AG04449 (cell line): ENCODE measurements around the gene FAM83C.
"Not testable (repeated sequence)": the region's sequence is repeated elsewhere in the genome, so short reads cannot be mapped to it uniquely, and the experiment has no call there.

Experiments
- CTCF ChIA-PET: fragments of 350-600 bp; formaldehyde crosslinking; extraction: SDS; loops from one replicate; lab custom pipeline; 2021; ENCODE audit warnings: antibody characterized with exemption; lab: Yijun Ruan, JAX
- POLR2A ChIA-PET: fragments of 400-600, 350-600 bp; formaldehyde crosslinking; extraction: SDS; loops from one replicate; lab custom pipeline; 2020; ENCODE audit warnings: antibody characterized with exemption, inconsistent platforms; lab: Yijun Ruan, JAX
- DNase-seq: peaks from one replicate; pipeline ENCODE4 v3.0.0-alpha.2; 2010; ENCODE audit warnings: low read depth, low spot score
- H3K4me3 ChIP-seq: 2 replicates; pipeline ENCODE4 v1.5.1; 2011; ENCODE audit warnings: low read depth, mild to moderate bottlenecking, control low read depth, low read length
- TF ChIP-seq, protein P1 (sequence below): IDR thresholded peaks from one replicate; pipeline ENCODE4 v1.5.1; 2011; ENCODE audit warnings: mild to moderate bottlenecking, moderate library complexity, low read length, control low read depth, inconsistent platforms; ENCODE audit not compliant: insufficient read depth; ENCODE audit errors: missing control alignments

Gene FAM83C

DNA sequence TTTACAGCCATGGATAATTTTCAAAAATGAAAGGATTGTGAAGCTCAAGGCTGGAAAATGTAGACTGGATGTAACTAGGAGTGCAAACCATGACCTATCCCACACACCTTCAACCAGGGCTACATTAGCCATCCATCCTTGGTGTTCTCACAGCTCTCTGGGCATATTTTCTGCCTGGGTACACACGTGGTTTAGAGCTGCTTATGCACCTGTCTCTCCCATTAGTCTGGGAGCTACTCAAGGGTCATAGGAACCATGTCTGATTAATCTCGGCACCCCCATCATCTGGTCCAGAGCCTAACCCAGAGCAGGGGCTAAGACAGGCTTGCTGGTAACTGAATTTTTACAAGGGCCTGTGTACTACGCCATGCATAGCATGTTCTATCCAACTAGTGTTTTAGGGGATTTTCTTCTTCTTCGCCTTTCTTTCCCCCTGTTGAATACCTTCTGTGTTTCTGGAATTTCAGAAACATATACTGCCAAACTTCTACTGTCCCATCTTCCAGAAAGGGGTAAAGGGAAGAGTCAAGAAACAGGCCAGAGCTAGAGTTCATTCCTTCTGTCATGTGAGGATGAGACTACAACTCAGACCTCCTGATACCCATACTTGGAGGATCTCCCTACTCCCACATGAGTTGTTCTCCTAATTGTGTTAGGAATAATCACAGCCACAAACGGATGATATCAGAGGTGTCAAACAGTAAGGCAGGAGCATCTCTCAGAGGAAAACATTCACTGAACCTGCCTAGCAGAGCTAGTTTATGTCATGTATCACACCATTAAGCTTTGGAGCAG lies 25.4 kb upstream of the FAM83C start:
- CTCF ChIA-PET, result interaction anchor here (0.9 to 8.6 kb wide), 11 partner anchors 11 to 222 kb away, joined by 3 to 148 read pairs (median 4); partner anchors contain the start of gene GDF5
- TF ChIP-seq, protein P1, sequence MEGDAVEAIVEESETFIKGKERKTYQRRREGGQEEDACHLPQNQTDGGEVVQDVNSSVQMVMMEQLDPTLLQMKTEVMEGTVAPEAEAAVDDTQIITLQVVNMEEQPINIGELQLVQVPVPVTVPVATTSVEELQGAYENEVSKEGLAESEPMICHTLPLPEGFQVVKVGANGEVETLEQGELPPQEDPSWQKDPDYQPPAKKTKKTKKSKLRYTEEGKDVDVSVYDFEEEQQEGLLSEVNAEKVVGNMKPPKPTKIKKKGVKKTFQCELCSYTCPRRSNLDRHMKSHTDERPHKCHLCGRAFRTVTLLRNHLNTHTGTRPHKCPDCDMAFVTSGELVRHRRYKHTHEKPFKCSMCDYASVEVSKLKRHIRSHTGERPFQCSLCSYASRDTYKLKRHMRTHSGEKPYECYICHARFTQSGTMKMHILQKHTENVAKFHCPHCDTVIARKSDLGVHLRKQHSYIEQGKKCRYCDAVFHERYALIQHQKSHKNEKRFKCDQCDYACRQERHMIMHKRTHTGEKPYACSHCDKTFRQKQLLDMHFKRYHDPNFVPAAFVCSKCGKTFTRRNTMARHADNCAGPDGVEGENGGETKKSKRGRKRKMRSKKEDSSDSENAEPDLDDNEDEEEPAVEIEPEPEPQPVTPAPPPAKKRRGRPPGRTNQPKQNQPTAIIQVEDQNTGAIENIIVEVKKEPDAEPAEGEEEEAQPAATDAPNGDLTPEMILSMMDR, result no peak
- DNase-seq, result peak; percentile 67
- POLR2A ChIA-PET, result interaction anchor here (5.3 kb wide), 1 partner anchor 12 kb away, joined by 62 read pairs; no protein-coding TSS in a partner anchor
- no peak overlapping the region for H3K4me3 ChIP-seq

GRCh38 chr20:35316086-35316485 lies 23.9 kb upstream of the FAM83C start:
- ChIA-PET CTCF (interaction anchor here (8.6 to 22.5 kb wide), 2 partner anchors 11 to 126 kb away, joined by 148 to 662 read pairs; partner anchors contain the start of gene GDF5), POLR2A (interaction anchor here (5.3 kb wide), 1 partner anchor 11 kb away, joined by 62 read pairs; no protein-coding TSS in a partner anchor)
- TF ChIP-seq, protein P1, result no peak
- no peak overlapping the region for H3K4me3 ChIP-seq
- no peak for DNase-seq

DNA sequence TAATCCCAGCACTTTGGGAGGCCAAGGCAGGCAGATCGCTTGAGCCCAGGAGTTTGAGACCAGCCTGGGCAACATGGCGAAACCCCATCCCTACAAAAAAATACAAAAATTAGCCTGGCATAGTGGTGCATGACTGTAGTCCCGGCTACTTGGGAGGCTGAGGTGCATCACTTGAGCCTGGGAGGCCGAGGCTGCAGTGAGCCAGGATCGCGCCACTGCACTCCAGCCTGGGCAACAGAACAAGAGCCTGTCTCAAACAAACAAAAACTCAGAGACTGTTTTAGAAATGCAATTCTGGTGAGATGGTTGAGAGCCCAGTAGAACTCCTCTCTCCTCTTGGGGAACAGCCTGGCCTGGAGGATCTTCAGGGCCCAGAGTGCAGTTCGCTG lies 23.4 kb upstream of the FAM83C start:
- H3K4me3 ChIP-seq, POLR2A ChIA-PET, DNase-seq: not testable (repeated sequence)
- CTCF ChIA-PET, result interaction anchor here (1.2 to 22.5 kb wide), 3 partner anchors 11 to 127 kb away, joined by 3 to 662 read pairs (median 27); partner anchors contain the start of gene GDF5

- ChIA-PET POLR2A (no interaction called here), CTCF (interaction anchor here (1.2 to 22.5 kb wide), 3 partner anchors 11 to 127 kb away, joined by 3 to 662 read pairs (median 27); partner anchors contain the start of gene GDF5)
- H3K4me3 ChIP-seq, result no peak overlapping the region
- TF ChIP-seq, protein P1, result no peak
- no peak for DNase-seq
Observed at GRCh38 chr20:35314816-35315631, 22.8 kb upstream of the FAM83C start.

GRCh38 chr20:35312318-35312717 lies 20.1 kb upstream of the FAM83C start:
- POLR2A ChIA-PET, result interaction anchor here (1.0 kb wide), 1 partner anchor 8 kb away, joined by 3 read pairs; no protein-coding TSS in a partner anchor
- DNase-seq, result peak; percentile 87
- TF ChIP-seq, protein P1, result no peak
- no peak overlapping the region for H3K4me3 ChIP-seq
- CTCF ChIA-PET, result interaction anchor here (3.9 to 22.5 kb wide), 2 partner anchors 8 to 130 kb away, joined by 27 to 662 read pairs; partner anchors contain the start of gene GDF5

DNA sequence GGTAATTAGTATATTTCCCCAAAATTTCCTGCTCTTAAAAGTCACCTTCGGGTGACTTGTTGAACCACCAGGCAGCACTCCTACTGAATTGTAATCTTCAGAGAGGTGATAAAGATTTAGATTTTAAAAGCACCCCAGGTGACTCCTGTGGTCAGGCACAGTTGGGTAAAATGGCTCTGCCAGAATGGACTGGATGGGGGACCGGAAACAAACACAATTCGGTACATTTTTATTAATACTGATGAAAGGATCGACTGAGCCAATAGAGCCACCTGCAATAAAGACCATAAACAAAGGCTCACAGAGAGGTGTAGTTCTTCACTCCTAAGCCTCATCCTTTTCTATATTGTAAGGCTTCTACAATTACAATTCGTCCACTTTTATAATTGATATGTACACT lies 19.6 kb upstream of the FAM83C start:
- H3K4me3 ChIP-seq, result no peak overlapping the region
- CTCF ChIA-PET, result interaction anchor here (3.9 to 22.5 kb wide), 2 partner anchors 7 to 131 kb away, joined by 27 to 662 read pairs; partner anchors contain the start of gene GDF5
- POLR2A ChIA-PET, result interaction anchor here (1.0 kb wide), 1 partner anchor 9 kb away, joined by 3 read pairs; no protein-coding TSS in a partner anchor
- DNase-seq, result no peak
- TF ChIP-seq, protein P1, result no peak
